DMS53 (cell line): ENCODE results near the gene GSTA1.
"Not testable (repeated sequence)": the region's sequence is repeated elsewhere in the genome, so short reads cannot be mapped to it uniquely, and the experiment has no call there.

Experiments
- DNase-seq: peaks from one replicate; lab custom pipeline; 2025; lab: John Stamatoyannopoulos, UW

Gene GSTA1

DNA sequence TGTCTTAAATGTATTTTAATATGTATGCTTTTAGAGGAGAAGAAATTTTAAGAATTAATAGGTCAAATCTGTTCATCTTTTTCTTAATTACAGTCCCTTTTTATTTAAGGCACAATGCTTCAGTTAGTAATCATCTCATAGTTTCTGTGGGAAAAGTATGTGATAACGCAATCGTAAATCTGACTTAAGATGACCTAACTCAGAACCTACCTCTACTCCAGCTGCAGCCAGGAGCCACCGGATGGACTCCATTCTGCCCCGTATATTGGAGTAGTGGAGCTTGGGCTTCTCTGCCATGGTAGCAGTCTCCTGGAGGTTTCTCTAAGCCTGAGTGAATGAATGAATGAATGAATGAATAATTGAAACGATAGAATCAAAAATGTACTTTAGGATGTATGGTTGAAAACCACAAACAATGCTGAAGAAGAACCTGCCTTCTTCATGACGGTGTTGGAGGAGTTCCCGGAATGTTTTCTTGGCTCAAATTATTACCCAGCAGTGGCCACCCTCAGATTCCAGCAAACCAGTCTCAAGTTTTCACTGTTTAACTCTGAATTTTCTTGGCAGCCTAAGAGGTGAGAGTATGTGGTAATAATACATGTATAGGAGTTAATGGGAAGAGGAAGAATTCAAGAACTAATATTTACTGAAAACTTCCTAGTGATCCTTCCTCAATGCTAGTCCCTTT, 45.8 kb downstream of the GSTA1 start:
- DNase-seq, result not testable (repeated sequence)

DNA sequence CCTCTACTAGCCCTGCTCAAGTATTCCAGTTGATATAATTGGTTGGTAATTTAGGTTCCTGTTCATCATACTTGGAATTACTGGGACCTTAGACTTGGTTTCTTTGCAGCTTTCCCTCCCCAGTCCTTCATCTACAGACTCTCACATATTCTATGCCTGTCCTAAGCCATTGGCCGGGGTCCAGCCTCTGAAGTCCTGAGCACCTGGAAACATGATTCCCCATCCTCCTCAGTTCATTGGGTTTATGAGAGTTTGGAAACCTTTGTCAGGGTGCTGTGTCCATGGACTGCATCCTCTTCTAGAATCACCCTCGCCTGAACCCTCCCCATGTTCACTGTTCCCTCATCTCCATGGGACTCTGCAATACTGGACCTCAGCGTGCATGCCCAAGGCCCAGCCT, 49.2 kb downstream of the GSTA1 start:
- DNase-seq, result peak; percentile 77

DNA sequence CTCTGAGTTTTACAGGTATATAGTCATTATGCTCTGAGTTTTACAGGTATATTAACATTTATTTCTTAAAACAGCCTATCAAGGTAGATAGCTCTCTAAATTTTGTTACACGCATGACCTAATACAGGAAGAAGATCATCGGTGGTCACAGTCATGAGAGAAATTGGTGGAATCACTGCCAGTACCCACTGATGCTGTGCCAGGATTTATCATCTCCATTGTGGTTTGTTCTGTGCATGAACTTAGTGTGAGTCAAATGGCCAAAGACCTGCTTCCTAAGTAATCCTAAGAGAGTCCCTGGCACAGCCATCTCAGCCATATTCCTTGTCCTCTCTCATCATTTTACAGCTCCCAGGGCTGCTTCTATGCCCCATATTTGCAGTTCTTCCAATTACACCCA, 50.5 kb downstream of the GSTA1 start:
- DNase-seq, result not testable (repeated sequence)

DNA sequence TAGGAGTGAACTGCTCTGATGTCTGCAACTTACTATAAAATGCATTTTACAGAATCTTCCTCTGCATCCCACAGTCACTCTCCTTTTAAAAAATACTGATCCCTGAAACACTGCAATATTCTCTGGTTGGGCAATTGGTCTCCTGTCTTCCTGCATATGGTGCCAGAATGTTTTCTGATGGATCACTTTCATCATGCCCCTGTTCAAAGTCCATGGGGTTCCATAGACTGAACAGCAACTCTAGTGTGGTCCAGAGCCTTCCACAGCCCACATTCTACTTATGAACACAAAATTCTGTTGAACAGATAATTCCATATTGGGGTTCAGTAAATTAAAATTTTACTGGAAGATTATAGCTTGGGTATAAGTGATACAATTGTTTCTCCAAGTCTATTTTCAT, 51.3 kb downstream of the GSTA1 start:
- DNase-seq, result no peak

DNA sequence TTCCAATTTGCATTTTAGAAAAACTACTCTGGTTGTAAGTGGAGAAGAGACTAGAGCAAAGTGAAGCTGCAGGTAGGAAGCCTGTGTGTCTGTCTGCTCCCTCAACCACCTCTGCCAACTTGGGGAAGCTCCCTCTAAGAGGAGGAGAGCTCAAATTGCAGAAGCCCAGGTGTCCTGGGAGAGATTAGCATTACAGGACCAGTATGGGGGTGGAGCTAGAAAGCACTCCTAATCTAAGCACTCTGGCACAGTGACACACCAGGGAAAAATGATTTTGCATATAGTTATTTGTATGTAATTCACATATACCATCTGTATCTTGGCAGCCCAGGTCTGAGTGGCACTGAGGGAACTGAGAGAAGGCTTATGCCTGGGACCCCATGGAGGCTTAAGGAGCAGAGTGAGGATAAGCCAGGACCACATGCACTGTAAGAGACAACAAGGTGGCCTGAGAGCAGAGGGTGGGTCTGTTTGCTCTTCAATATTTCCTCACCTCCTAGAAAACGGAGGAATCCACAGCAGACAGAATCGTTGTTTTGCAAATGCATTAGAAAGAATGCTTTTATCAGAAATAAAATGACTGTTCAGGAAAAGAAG, 54.0 kb downstream of the GSTA1 start:
- peak; percentile 70 for DNase-seq

DNA sequence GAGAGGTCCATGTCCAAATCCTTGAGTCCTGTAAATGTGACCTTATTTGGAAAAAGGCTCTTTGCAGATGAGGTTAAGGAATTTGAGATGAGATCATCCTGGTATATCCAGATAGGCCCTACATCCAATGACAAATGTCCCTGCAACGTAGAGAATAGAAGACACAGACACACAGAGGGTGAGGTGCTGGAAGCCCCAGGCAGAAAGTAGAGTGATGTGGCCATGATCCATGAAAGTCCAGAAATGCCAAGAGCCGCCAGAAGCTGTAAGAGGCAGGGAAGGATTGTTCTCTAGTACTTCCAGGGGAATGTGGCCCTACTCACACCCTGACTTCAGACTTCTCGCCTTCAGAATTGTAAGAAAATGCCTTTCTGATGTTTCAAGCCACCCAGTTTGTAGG, 56.3 kb downstream of the GSTA1 start:
- peak; percentile 11 for DNase-seq

DNA sequence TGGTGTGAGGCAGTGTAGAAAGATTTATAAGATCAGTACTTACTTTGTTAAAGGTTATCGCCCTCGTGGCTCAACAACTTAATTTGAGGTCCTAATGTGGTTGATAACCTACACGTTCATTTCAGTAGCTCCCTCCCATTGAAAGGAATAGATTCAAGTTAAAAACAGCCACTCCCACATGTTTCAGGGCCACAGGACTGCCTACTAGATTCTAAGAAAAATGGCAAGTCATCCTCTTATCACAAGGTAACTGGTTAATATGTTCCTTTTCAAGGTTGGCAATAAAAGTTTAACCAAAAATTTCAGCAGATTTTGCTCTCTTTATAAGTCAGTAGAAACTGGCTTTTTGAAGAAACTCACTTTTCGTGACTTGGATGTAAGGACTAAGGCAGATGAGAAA, 57.4 kb downstream of the GSTA1 start:
- no peak for DNase-seq

DNA sequence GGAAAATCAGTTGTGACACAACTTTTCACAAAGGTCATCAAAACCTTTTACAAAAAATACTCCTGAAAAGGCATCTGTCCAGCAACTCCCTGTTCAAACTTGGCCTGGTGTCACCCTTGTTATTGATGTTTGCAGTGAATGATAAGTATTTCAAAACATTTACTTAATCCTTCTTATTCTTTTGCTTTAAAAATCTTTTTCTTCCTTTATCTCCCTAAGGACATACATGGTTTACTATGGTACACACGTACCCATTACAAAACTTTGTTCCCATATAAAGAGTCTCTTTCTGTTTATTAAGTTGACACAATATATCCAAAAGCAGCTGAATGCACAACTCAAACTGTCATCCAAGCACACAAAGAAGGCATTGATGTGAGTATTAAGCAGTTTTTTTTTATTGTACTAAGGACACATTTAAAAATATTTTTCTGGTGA, 57.8 kb downstream of the GSTA1 start:
- no peak for DNase-seq

DNA sequence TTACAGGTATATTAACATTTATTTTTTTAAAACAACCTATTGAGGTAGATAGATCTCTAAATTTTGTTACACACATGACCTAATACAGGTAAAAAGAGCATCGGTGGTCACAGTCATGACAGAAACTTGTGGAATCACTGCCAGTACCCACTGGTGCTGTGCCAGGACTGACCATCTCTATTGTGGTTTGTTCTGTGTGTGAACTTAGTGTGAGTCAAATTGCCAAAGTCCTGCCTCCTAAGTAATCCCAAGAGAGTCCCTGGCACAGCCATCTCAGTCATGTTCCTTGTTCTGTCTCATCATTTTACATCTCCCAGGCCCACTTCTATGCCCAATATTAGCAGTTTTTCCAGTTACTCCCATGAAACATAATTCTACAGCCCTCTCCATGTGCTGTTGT, 61.7 kb downstream of the GSTA1 start:
- DNase-seq, result no peak
